H1 (cell line): ENCODE measurements around the gene BTRC. TPM values are rescaled to one million over a fixed set of nuclear protein-coding genes. Genes with fewer than 3 reads are reported as not detected.

Experiments
- CTCF ChIA-PET: fragments of 300-600 bp; sonication (Branson Sonifier 250); formaldehyde crosslinking; loops from one replicate; lab custom pipeline; 2021; ENCODE audit not compliant: partially characterized antibody; lab: Charles Lee
- POLR2A ChIA-PET: fragments of 300-600 bp; sonication (Branson Sonifier 250); formaldehyde crosslinking; loops from one replicate; lab custom pipeline; 2021; ENCODE audit warnings: inconsistent platforms; ENCODE audit not compliant: partially characterized antibody; lab: Charles Lee
- DNase-seq, 2 experiments: peaks; one replicate each; pipeline versions ENCODE4 v3.0.0 to v3.0.0-alpha.2; 2010 to 2022; ENCODE audit warnings: low spot score in 2 of 2, low read depth in 1 of 2, mixed read lengths in 1 of 2
- FAIRE-seq: peaks from 2 replicates; lab custom pipeline; 2011; peaks lifted over from hg19 to GRCh38; lab: Jason Lieb, UNC
- H2AFZ ChIP-seq: 2 replicates; pipeline ENCODE4 v1.8.1; 2012; ENCODE audit warnings: low read length, inconsistent platforms
- H2AK5ac ChIP-seq: 2 replicates; pipeline ENCODE4 v1.6.1; 2013; ENCODE audit warnings: low read depth, low read length
- H2BK120ac ChIP-seq: replicated peaks from 2 replicates; pipeline ENCODE3; 2013; ENCODE audit warnings: low read depth, low read length, inconsistent platforms
- H2BK12ac ChIP-seq: 2 replicates; pipeline ENCODE4 v1.6.1; 2013; ENCODE audit warnings: low read depth, low read length
- H2BK15ac ChIP-seq: 2 replicates; pipeline ENCODE4 v1.6.1; 2013; ENCODE audit warnings: low read length
- H2BK20ac ChIP-seq: 2 replicates; pipeline ENCODE4 v1.6.1; 2013; ENCODE audit warnings: low read length
- H2BK5ac ChIP-seq: 2 replicates; pipeline ENCODE4 v1.6.1; 2013; ENCODE audit warnings: low read depth, low read length
- H3K14ac ChIP-seq: 2 replicates; pipeline ENCODE4 v1.6.1; 2013; ENCODE audit warnings: inconsistent platforms; ENCODE audit not compliant: insufficient read length
- H3K18ac ChIP-seq: 2 replicates; pipeline ENCODE4 v1.6.1; 2013; ENCODE audit warnings: low read length; ENCODE audit errors: extremely low read depth
- H3K23ac ChIP-seq: 2 replicates; pipeline ENCODE4 v1.6.1; 2013; ENCODE audit warnings: inconsistent platforms; ENCODE audit not compliant: insufficient read length
- H3K23me2 ChIP-seq: 2 replicates; pipeline ENCODE4 v1.6.1; 2013; ENCODE audit warnings: low read depth, low read length
- H3K27ac ChIP-seq: 2 replicates; pipeline ENCODE4 v1.6.1; 2011; ENCODE audit warnings: low read depth, low read length, inconsistent platforms
- H3K27me3 ChIP-seq, 4 experiments: replicated peaks in 1 of 4; 1 replicate in 1 of 4; 2 replicates in 3 of 4; pipeline versions ENCODE4 v1.6.1 to v1.8.1; 2011 to 2013; ENCODE audit warnings: low read length in 3 of 4, mild to moderate bottlenecking in 3 of 4, inconsistent platforms in 2 of 4, mixed read lengths in 2 of 4, moderate library complexity in 1 of 4; ENCODE audit not compliant: control insufficient read depth in 3 of 4, insufficient read depth in 3 of 4; ENCODE audit errors: extremely low read depth in 1 of 4
- H3K36me3 ChIP-seq, 4 experiments: 2 replicates each; pipeline versions ENCODE4 v1.6.1 to v1.8.1; 2011 to 2013; ENCODE audit warnings: mild to moderate bottlenecking in 4 of 4, low read length in 3 of 4, moderate library complexity in 2 of 4, control low read depth in 1 of 4, inconsistent platforms in 1 of 4; ENCODE audit not compliant: insufficient read depth in 4 of 4, control insufficient read depth in 2 of 4
- H3K4ac ChIP-seq: replicated peaks from 2 replicates; pipeline ENCODE3; 2013; ENCODE audit warnings: low read length, low read depth, mixed read lengths, inconsistent platforms; ENCODE audit not compliant: insufficient read length
- H3K4me1 ChIP-seq, 4 experiments: replicated peaks in 1 of 4; 1 replicate in 1 of 4; 2 replicates in 3 of 4; pipeline versions ENCODE4 v1.6.1 to v1.8.1; 2011 to 2013; ENCODE audit warnings: low read length in 3 of 4, inconsistent platforms in 2 of 4, mixed read lengths in 1 of 4; ENCODE audit not compliant: insufficient read depth in 4 of 4, control insufficient read depth in 3 of 4
- H3K4me2 ChIP-seq, 2 experiments: 2 replicates each; pipeline versions ENCODE4 v1.6.1 to v1.8.1; 2011 to 2013; ENCODE audit warnings: low read depth in 2 of 2, low read length in 2 of 2, control low read depth in 1 of 2, inconsistent platforms in 1 of 2, mild to moderate bottlenecking in 1 of 2; ENCODE audit not compliant: insufficient read depth in 1 of 2
- H3K4me3 ChIP-seq, 4 experiments: fragments of 200-600, 300-600 bp in 1 of 4; sonication (generic), shearing (Covaris generic), sonication (Bioruptor Twin) in 1 of 4; 2 replicates each; pipeline versions ENCODE4 v1.5.1 to v1.8.1; 2011 to 2016; ENCODE audit warnings: low read length in 4 of 4, low read depth in 3 of 4, control low read depth in 2 of 4, inconsistent platforms in 2 of 4, mild to moderate bottlenecking in 2 of 4, mixed read lengths in 1 of 4, moderate library complexity in 1 of 4; ENCODE audit not compliant: insufficient read depth in 2 of 4; ENCODE audit errors: extremely low read depth in 1 of 4
- H3K56ac ChIP-seq: replicated peaks from 2 replicates; pipeline ENCODE3; 2013; ENCODE audit warnings: low read depth, mild to moderate bottlenecking, mixed read lengths, low read length, inconsistent platforms; ENCODE audit not compliant: insufficient read length
- H3K79me1 ChIP-seq: 2 replicates; pipeline ENCODE4 v1.6.1; 2013; ENCODE audit warnings: low read depth, low read length, control low read depth
- H3K79me2 ChIP-seq, 2 experiments: 2 replicates each; pipeline versions ENCODE4 v1.6.1 to v1.8.1; 2012 to 2013; ENCODE audit warnings: low read length in 2 of 2, mild to moderate bottlenecking in 2 of 2, inconsistent platforms in 1 of 2; ENCODE audit not compliant: insufficient read depth in 2 of 2, control insufficient read depth in 1 of 2
- H3K9ac ChIP-seq, 4 experiments: replicated peaks in 1 of 4; 1 replicate in 1 of 4; 2 replicates in 3 of 4; pipeline versions ENCODE4 v1.6.1 to v1.8.1; 2011 to 2013; ENCODE audit warnings: low read depth in 3 of 4, low read length in 3 of 4, control low read depth in 2 of 4, mild to moderate bottlenecking in 2 of 4, moderate library complexity in 2 of 4, inconsistent platforms in 1 of 4; ENCODE audit errors: extremely low read depth in 1 of 4
- H3K9me3 ChIP-seq, 2 experiments: 2 replicates each; pipeline versions ENCODE4 v1.6.1 to v1.8.1; 2012 to 2013; ENCODE audit warnings: mild to moderate bottlenecking in 2 of 2, moderate library complexity in 2 of 2, control low read depth in 1 of 2, inconsistent platforms in 1 of 2, low read depth in 1 of 2, low read length in 1 of 2, mixed read lengths in 1 of 2; ENCODE audit not compliant: insufficient read depth in 2 of 2
- H4K20me1 ChIP-seq, 2 experiments: replicated peaks in 1 of 2; 2 replicates each; pipeline versions ENCODE3 to v1.8.1; 2011 to 2013; ENCODE audit warnings: inconsistent platforms in 2 of 2, low read length in 2 of 2, mild to moderate bottlenecking in 1 of 2; ENCODE audit not compliant: insufficient read depth in 2 of 2, control insufficient read depth in 1 of 2
- H4K5ac ChIP-seq: 2 replicates; pipeline ENCODE4 v1.6.1; 2013; ENCODE audit warnings: low read length, low read depth, mixed read lengths, inconsistent platforms; ENCODE audit not compliant: insufficient read length
- H4K8ac ChIP-seq: 2 replicates; pipeline ENCODE4 v1.8.0; 2013; ENCODE audit warnings: mild to moderate bottlenecking, moderate library complexity, low read length, inconsistent platforms; ENCODE audit not compliant: insufficient read depth; ENCODE audit errors: extremely low read depth
- H4K91ac ChIP-seq: replicated peaks from 2 replicates; pipeline ENCODE3; 2013; ENCODE audit warnings: low read length, mixed read lengths, inconsistent platforms; ENCODE audit not compliant: insufficient read length
- CREB1 ChIP-seq: IDR thresholded peaks from 2 replicates; pipeline ENCODE4 v1.6.1; 2012; ENCODE audit warnings: inconsistent platforms
- HDAC2 ChIP-seq, 2 experiments: fragments of 300-600 bp in 1 of 2; sonication (generic) in 1 of 2; IDR thresholded peaks; 2 replicates each; pipeline ENCODE4 v1.6.1; 2011 to 2012; ENCODE audit warnings: low read depth in 2 of 2, low read length in 2 of 2, mild to moderate bottlenecking in 2 of 2, moderate library complexity in 2 of 2, borderline replicate concordance in 1 of 2, inconsistent platforms in 1 of 2
- WGBS, 2 experiments: shearing (Covaris generic) in 1 of 2; methylation state at CpG; one replicate each; pipeline versions ENCODE4 v1.1.6 to v1.1.7; 2013 to 2015; ENCODE audit warnings: low lambda C conversion rate in 2 of 2, mixed read lengths in 2 of 2, inconsistent platforms in 1 of 2, low coverage in 1 of 2, missing lambda C conversion rate in 1 of 2; ENCODE audit not compliant: insufficient replicate concordance in 2 of 2, insufficient coverage in 1 of 2, insufficient read length in 1 of 2; ENCODE audit errors: extremely low coverage in 1 of 2, missing lambda C conversion rate in 1 of 2; 5-methylcytosine and 5-hydroxymethylcytosine counted together
- polyA plus RNA-seq, 7 experiments: library from polyadenylated mRNA; depleted of rRNA in 3 of 7; stranded (reverse) in 5 of 7; unstranded in 2 of 7; fragments of >200 nt in 5 of 7; fragments of 200-250 nt in 2 of 7; gene quantifications; 1 replicate in 5 of 7; 2 replicates in 1 of 7; 4 replicates in 1 of 7; pipeline versions ENCODE4 v1.2.1 to v1.2.3, GENCODE V29; 2011 to 2013; ENCODE audit warnings: missing spikeins in 2 of 7, mixed read lengths in 2 of 7
- total RNA-seq: library from RNA; stranded (reverse); fragmentation: NEBNext Ultra II Directional; extraction: Animal tissue kit (Norgen Biotek cat#: 25700); gene quantifications from 2 replicates; pipeline ENCODE4 v1.2.1, GENCODE V29; 2021

BTRC gene
- total and polyA plus RNA-seq, 2 of the 8 experiments (the other 6 are each of a cell fraction or from before 2014, with no cell fraction given), result 9.9 to 24.7 TPM

DNA sequence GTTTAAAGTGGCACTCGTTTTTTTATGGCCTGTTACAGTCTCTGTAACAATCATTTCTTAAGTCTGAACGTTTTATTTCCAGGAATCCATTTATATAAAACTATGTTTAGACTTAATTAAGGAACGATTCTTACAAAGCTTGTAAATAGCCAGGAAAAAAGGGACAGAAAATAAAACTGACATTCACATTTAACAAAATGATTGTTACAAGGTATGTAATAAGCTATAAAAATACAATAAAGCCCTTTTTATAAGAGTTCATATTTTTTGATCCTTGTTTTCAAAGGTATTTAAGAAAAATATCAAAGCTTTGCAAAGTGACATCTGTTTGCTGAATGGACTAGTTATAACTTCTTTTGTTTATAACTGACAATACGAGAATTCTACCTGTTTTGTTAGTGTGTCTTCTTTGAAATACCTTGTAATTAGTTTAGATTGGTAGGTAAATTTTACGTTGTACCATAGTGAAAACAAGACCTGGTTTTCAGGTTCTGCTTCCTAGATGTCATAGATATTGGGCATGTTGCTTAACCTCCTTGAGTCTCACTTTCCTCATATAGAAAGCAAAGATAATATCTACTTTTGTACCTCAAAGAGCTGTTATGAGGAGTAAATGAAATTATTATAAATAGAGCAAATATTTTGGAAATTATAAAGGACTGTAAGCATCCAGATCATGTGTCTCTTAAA lies 25.8 kb downstream of the BTRC start:
- no peaks in the 10 kb centered on the region for H3K79me2 ChIP-seq
- no peak overlapping the region for H4K8ac ChIP-seq
- no peak overlapping the region for H3K4me2 ChIP-seq
- H2BK15ac ChIP-seq, result no peak overlapping the region
- H2BK12ac ChIP-seq, result no peak overlapping the region
- H2BK120ac ChIP-seq, result no peak overlapping the region
- no peaks in the 10 kb centered on the region for H3K4me1 ChIP-seq
- TF ChIP-seq CREB1 (no peak), HDAC2 (IDR thresholded peaks at IDR 0.05; ENCODE audit: borderline replicate concordance in 1 of 2, low read depth in 2 of 2, low read length in 2 of 2) (no peak)
- H3K4me3 ChIP-seq, result no peak overlapping the region
- H3K23me2 ChIP-seq, result no peaks in the 10 kb centered on the region
- H3K9me3 ChIP-seq, result no peaks in the 10 kb centered on the region
- WGBS, 2 experiments, result 79% methylated on average over 5 of the region's 5 CpGs; no CpG with 5 or more reads in 1 of the 2 experiments
- H2BK20ac ChIP-seq, result no peak overlapping the region
- no peak overlapping the region for H2AK5ac ChIP-seq
- CTCF ChIA-PET, result interaction anchor here (0.6 kb wide), 1 partner anchor 106 kb away, joined by 3 read pairs; no protein-coding TSS in a partner anchor
- H3K36me3 ChIP-seq, result no peaks in the 10 kb centered on the region
- H4K5ac ChIP-seq, result no peak overlapping the region
- FAIRE-seq (no peak), DNase-seq (no peak)
- H3K27ac ChIP-seq, result no peak overlapping the region
- no peak overlapping the region for H3K9ac ChIP-seq
- H2AFZ ChIP-seq, result no peak overlapping the region
- no peaks in the 10 kb centered on the region for H4K20me1 ChIP-seq
- no peaks in the 10 kb centered on the region for H3K27me3 ChIP-seq
- no peak overlapping the region for H4K91ac ChIP-seq
- no peak overlapping the region for H3K4ac ChIP-seq
- H3K23ac ChIP-seq, result no peak overlapping the region
- no peaks in the 10 kb centered on the region for H3K79me1 ChIP-seq
- POLR2A ChIA-PET, result interaction anchor here (0.5 kb wide), 1 partner anchor 61 kb away, joined by 3 read pairs; no protein-coding TSS in a partner anchor
- no peak overlapping the region for H3K18ac ChIP-seq
- no peak overlapping the region for H2BK5ac ChIP-seq
- no peak overlapping the region for H3K14ac ChIP-seq
- H3K56ac ChIP-seq, result no peak overlapping the region
